ENCODE measurements around the gene CCDC201. TPM values are rescaled to one million over a fixed set of nuclear protein-coding genes. Genes with fewer than 3 reads are reported as not detected.
"Not testable (repeated sequence)": the region's sequence is repeated elsewhere in the genome, so short reads cannot be mapped to it uniquely, and the experiment has no call there.

Gene CCDC201

GRCh38 chr7:45810451-45811005 is 62.4 kb downstream of the CCDC201 start:
- not testable (repeated sequence) for H3K4me3 ChIP-seq (ENCODE audit: low read length); H3K9me3 ChIP-seq (replicated peaks; ENCODE audit: low read length); H3K4me2 ChIP-seq (ENCODE audit: low read length); H3K4me1 ChIP-seq (ENCODE audit: control insufficient read depth, insufficient read depth, low read length); H3K36me3 ChIP-seq (ENCODE audit: insufficient read depth, low read length); H3K9ac ChIP-seq (ENCODE audit: low read depth, low read length); H3K27me3 ChIP-seq (ENCODE audit: control insufficient read depth, insufficient read depth, low read length)

Small RNAs within 50 kb of the gene (small RNA-seq; reads per million reads assigned to genes)
- not detected for gene RNU6-326P

Data from skeletal muscle satellite cell (primary cell).